ENCODE results near the gene RNH1.

RNH1 gene

GRCh38 chr11:468493-468892 lies 38.5 kb downstream of the RNH1 start:
- Histone ChIP-seq H4K20me1 (ENCODE audit: low read depth, low read length) (no peaks in the 10 kb centered on the region), H3F3A (ENCODE audit: insufficient read depth) (no peaks in the 10 kb centered on the region), H3K79me2 (ENCODE audit: insufficient read depth, low read length) (no peaks in the 10 kb centered on the region), H3K27ac (ENCODE audit: low read depth, low read length) (no peak overlapping the region), H3K4me3 (ENCODE audit: insufficient read depth, low read length, poor library complexity, severe bottlenecking) (no peak overlapping the region), H3K4me2 (ENCODE audit: low read depth, low read length, poor library complexity, severe bottlenecking) (no peak overlapping the region), H3K36me3 (ENCODE audit: low read length) (no peaks in the 10 kb centered on the region), H3K9me2 (replicated peaks; ENCODE audit: insufficient read depth, low read length) (no peaks in the 10 kb centered on the region), H2AFZ (ENCODE audit: low read depth, low read length, severe bottlenecking) (no peak overlapping the region), H3K9me3 (ENCODE audit: insufficient read depth, low read length) (no peaks in the 10 kb centered on the region), H3K27me3 (ENCODE audit: low read length) (no peaks in the 10 kb centered on the region), H3K9ac (ENCODE audit: low read length) (no peak overlapping the region)
- TF ChIP-seq CTCF (IDR thresholded peaks at IDR 0.05; ENCODE audit: insufficient read depth, low read length, poor library complexity, severe bottlenecking), result no peak
- no peak for TF ChIP-seq EZH2phosphoT487 (conservative IDR thresholded peaks at IDR 0.05; ENCODE audit: low read length)

GRCh38 chr11:468036-468435 lies 39.0 kb downstream of the RNH1 start:
- H3K36me3 ChIP-seq (ENCODE audit: low read length), result no peaks in the 10 kb centered on the region
- no peak overlapping the region for H3K9ac ChIP-seq (ENCODE audit: low read length)
- no peaks in the 10 kb centered on the region for H3F3A ChIP-seq (ENCODE audit: insufficient read depth)
- H3K79me2 ChIP-seq (ENCODE audit: insufficient read depth, low read length), result no peaks in the 10 kb centered on the region
- H4K20me1 ChIP-seq (ENCODE audit: low read depth, low read length), result no peaks in the 10 kb centered on the region
- no peak overlapping the region for H2AFZ ChIP-seq (ENCODE audit: low read depth, low read length, severe bottlenecking)
- H3K9me2 ChIP-seq (replicated peaks; ENCODE audit: insufficient read depth, low read length), result no peaks in the 10 kb centered on the region
- no peak overlapping the region for H3K4me3 ChIP-seq (ENCODE audit: insufficient read depth, low read length, poor library complexity, severe bottlenecking)
- no peaks in the 10 kb centered on the region for H3K9me3 ChIP-seq (ENCODE audit: insufficient read depth, low read length)
- H3K27me3 ChIP-seq (ENCODE audit: low read length), result no peaks in the 10 kb centered on the region
- H3K27ac ChIP-seq (ENCODE audit: low read depth, low read length), result no peak overlapping the region
- TF ChIP-seq EZH2phosphoT487 (conservative IDR thresholded peaks at IDR 0.05; ENCODE audit: low read length) (no peak), CTCF (IDR thresholded peaks at IDR 0.05; ENCODE audit: insufficient read depth, low read length, poor library complexity, severe bottlenecking) (no peak)
- no peak overlapping the region for H3K4me2 ChIP-seq (ENCODE audit: low read depth, low read length, poor library complexity, severe bottlenecking)

GRCh38 chr11:465896-466530 lies 41.0 kb downstream of the RNH1 start:
- H3K36me3 ChIP-seq (ENCODE audit: low read length), result no peaks in the 10 kb centered on the region
- H4K20me1 ChIP-seq (ENCODE audit: low read depth, low read length), result no peaks in the 10 kb centered on the region
- no peak overlapping the region for H3K4me3 ChIP-seq (ENCODE audit: insufficient read depth, low read length, poor library complexity, severe bottlenecking)
- H3K4me2 ChIP-seq (ENCODE audit: low read depth, low read length, poor library complexity, severe bottlenecking), result no peak overlapping the region
- TF ChIP-seq EZH2phosphoT487 (conservative IDR thresholded peaks at IDR 0.05; ENCODE audit: low read length) (no peak), CTCF (IDR thresholded peaks at IDR 0.05; ENCODE audit: insufficient read depth, low read length, poor library complexity, severe bottlenecking) (no peak)
- H3K9ac ChIP-seq (ENCODE audit: low read length), result no peak overlapping the region
- no peak overlapping the region for H3K27ac ChIP-seq (ENCODE audit: low read depth, low read length)
- H2AFZ ChIP-seq (ENCODE audit: low read depth, low read length, severe bottlenecking), result no peak overlapping the region
- no peaks in the 10 kb centered on the region for H3K79me2 ChIP-seq (ENCODE audit: insufficient read depth, low read length)
- H3K9me3 ChIP-seq (ENCODE audit: insufficient read depth, low read length), result no peaks in the 10 kb centered on the region
- H3K9me2 ChIP-seq (replicated peaks; ENCODE audit: insufficient read depth, low read length), result no peaks in the 10 kb centered on the region
- H3F3A ChIP-seq (ENCODE audit: insufficient read depth), result no peaks in the 10 kb centered on the region
- no peaks in the 10 kb centered on the region for H3K27me3 ChIP-seq (ENCODE audit: low read length)
